ENCODE results near the gene DOCK4.

- TF ChIP-seq CTCF (conservative IDR thresholded peaks at IDR 0.05 in 1 of 2, IDR thresholded peaks at IDR 0.05 in 1 of 2; ENCODE audit: extremely low read depth in 1 of 2, insufficient read depth in 1 of 2, low read depth in 1 of 2, low read length in 2 of 2) (no peak), EZH2 (IDR thresholded peaks at IDR 0.05; ENCODE audit: borderline replicate concordance, low read length) (no peak)
These were observed 80.9 kb downstream of the DOCK4 start for GRCh38 chr7:112125250-112125649.

All from mammary epithelial cell (primary cell).